Measurements from ENCODE around the gene PCDH11Y.
"Not testable (repeated sequence)": the region's sequence is repeated elsewhere in the genome, so short reads cannot be mapped to it uniquely, and the experiment has no call there.

- TF ChIP-seq POLR2A, CTCF, POLR2AphosphoS5, EP300 (IDR thresholded peaks at IDR 0.05): not testable (repeated sequence)
Observed at GRCh38 chrY:5761403-5761802, 761.3 kb downstream of the PCDH11Y start.

All from suprapubic skin (tissue), 4 donors.